GM21737 (cell line): ENCODE results near the gene RFX4.

ENCODE experiments used
- ATAC-seq: cut with Tn5 transposase; IDR thresholded peaks from one replicate; pipeline ENCODE4 v1.9.1; 2021; ENCODE audit warnings: mild to moderate bottlenecking, moderate library complexity; ENCODE audit not compliant: unreplicated experiment

The RFX4 gene

DNA sequence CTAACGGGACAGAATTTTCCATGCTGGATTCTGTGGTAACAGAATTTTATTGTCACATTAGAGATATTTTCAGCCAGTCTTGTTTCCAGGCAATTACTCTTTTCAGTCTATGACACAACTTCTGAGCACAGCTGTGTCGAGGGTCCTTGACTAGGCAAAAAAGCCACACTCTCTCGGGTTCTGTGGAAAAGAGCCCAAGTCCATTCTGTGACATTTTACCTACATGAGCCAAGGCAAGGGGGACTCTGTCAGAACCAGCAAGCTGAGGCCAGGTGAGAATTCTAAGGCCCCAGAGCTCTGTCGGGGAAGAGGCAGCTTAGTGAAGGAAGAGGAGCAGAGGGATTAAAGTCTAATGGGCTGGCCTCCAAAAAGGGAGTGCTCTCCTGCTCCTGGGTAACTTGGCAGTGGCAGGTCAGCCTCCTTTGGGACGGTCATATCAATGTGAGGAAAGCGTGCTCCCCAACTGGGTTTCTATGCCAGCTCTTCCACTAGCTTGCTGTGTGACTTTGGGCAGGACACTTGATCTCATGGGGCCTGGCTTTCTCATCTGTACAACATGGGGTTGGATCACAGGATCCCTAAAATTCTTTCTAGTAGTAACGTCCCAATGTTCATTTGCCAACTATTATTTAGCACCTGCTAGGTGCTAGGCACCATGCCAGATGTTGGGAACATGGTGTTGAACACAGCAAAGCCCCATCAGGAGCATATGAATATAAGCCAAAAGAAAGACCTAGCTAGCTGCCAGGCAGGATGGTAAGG is 175.7 kb downstream of the RFX4 start:
- ATAC-seq, result no peak

DNA sequence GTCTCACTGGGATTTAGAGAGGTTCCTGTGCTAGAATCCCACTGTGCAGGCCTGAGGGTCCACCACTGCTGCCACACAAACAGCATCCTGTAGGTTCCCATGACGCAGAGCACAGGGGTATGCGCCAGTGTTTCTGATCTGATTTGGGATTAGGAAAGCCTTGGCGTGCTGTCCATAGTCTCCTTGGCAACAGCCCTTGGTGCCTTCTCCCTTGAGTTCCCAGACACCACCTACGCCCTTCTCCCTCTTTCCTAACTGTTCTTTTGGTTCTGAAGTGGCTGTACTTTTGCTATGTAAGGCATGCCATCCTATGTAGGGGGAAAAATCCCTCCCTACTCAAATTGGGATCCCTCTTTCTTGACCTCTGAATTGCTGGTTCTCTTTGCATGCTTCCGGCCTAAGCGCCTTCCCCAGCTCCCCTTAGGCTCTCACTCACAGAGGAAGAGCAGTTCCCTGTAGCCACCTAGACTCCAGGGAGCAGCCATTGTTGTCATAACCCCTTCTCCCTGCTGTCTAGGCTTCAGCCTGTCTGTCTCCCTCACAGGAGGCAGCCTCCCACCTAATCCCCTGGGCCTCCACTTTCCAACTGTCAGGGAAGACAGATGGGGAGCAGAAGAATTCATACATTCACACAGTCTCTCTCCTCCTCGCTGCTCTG is 176.9 kb downstream of the RFX4 start:
- ATAC-seq, result peak; percentile 13

DNA sequence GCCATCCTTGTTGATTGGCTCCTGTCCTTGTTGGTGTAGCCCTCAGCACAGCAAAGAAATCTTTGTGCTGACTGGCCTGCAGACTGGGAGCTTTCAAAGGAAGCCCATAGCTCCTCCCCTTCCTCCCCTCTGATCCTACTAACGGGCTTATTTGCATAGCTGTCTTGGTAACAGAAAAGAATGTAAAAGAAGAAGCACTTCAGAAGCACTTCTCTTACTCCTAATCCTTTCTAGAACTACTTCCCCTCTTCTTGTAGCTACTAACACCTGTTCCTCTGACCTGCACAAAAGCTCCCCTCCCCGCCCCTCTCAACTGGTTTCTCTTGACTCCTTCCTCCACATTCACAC is 177.4 kb downstream of the RFX4 start:
- ATAC-seq, result peak; percentile 97

DNA sequence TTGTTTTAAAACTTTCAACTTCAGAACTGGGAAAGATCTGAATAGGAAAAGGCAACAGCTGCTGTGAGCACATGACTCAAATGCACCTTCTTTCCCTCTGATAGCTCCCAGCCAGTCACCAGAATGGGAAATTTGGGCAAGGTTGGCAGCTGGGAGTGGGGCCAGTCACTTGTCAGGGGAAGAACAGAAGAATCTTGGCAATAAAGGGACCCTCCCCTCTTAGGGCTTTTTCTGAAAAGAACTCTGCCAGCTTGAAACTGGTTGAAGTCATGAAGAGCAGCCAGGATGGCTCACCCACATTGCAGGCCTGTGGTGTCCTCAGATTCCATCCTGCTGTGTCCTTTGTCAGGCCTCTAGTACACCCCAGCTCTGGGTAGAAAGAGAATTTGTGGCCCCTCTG is 181.4 kb downstream of the RFX4 start:
- ATAC-seq, result no peak

DNA sequence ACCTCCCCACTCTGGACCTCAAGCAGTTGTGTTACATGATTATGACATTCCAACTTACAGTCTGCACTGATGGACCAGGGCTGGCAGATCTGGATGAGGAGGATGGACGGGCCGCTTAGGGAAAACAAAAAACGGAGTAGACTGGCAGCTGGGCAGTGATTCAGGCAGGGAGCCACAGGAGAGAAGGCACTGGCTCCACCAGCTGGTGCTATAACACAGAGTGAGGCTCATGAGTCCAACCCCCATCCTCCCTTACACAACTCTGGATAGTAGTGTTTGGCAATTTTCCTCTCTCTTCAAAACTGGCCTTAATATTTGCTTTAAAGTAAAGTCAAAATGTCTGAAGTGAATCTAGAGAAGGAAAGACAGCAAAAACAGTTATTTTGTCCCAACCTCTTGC is 181.9 kb downstream of the RFX4 start:
- no peak for ATAC-seq

DNA sequence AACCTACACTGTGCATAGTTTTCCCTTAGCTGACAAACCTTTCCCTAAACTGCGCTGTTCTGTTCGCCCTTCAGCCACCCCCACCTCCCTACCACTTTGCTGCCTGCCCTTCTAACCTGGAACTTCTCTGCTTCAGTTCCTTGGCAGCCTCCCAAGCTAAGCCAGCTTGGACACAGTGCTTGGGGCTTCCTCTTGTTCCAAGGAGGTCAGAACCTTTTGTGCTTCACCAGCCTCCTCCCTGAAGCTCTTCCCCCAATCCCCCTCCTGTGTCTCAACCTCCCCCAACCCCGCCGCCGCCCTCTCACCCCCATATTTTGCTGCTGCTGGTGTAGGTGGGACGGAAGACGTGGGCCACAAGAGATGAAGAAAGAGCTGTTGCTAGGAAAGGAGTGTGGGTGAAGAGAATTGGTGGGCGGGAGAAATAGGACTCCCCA is 183.6 kb downstream of the RFX4 start:
- ATAC-seq, result no peak

DNA sequence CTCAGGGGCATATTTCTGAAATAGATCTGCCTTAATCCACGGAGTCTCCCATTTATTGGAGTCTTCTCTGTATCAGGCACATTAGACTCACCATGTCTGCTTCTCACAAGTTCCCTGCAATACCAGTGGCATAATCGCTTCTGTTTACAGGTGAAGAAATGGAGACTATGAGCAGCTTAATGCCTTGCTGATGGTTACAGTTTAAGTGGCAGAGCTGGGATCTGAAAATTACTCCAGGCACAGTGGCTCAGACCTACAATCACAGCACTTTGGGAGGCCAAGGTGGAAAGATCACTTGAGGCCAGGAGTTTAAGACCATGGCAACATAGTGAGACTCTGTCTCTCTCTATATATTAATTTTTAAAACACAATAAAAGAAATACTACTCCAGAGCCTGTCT is 184.4 kb downstream of the RFX4 start:
- no peak for ATAC-seq

DNA sequence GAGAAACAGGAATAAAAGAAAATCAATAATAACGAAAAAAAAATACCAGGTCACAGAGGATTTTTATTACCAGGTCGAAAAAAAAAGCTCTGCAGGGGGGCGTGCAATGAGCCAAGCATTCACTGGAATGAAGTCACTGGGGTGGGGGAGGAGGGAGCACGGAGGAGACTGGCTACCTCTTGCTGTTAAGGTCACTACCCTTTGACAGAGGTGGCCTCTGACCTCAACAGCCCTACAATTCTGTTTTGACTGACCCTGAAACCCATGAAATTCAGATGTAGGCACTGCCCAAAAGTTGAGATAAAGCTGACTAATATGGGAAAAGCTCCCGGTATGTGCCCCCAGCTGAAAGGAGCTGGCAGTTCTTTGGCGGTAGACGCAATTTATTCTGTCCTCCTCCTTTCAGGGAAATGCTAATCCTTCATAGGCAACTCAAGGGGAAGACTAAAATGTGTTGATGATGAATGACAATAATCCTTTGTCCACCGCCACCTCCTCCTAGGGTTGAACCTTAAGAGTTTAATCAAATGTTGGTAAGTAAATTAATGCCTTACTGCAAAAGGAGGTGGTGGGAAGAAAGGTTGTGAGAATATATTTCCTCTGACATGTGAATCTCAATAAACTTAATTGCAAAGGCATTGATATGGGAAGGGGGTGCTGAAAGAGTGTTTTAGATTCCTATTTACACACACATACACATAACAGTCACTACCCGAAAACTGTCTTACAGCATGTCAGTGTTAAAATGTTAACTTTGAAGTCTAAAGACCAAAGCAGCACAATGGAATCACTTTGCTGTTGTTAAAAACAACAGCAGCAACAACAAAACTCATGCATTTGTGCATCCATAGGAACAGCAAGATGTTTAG is 185.4 kb downstream of the RFX4 start:
- no peak for ATAC-seq

DNA sequence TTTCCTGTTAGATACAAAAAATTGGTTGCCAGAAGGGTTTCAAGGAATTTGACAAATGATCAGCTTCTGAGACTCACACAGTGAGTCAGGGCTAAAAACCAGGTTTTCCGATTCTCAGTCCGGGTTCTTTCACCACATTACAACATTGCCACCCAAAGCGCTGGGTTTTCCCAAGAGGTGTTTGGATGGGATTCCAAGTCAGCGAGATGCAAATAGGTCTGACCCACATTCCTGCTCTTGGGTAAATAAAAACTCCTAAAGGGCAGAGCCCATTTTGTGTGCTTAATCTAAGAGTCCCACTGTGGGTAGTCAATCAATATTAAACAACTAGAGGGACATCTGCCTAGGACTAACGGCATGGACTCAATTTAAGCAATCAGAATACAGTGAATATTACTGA is 186.3 kb downstream of the RFX4 start:
- ATAC-seq, result no peak

DNA sequence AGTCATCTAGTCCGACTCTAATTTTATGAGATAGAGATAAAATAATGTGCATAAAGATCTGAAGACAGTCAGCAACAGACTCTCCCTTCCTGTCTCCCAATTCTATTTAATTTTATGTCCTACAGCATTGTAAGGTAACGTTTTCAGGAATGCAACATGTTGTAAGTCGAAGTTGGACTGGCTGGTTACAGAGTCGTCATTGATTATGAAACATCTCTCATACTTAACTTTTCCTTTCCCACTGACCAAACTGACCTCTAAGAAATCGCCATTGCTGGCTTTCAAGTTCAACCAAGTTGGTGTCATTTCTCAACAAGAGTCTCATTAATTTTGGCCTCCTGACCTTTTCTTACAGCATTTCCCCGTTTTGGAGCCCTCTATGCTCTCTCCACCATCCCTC is 186.7 kb downstream of the RFX4 start:
- ATAC-seq, result no peak

DNA sequence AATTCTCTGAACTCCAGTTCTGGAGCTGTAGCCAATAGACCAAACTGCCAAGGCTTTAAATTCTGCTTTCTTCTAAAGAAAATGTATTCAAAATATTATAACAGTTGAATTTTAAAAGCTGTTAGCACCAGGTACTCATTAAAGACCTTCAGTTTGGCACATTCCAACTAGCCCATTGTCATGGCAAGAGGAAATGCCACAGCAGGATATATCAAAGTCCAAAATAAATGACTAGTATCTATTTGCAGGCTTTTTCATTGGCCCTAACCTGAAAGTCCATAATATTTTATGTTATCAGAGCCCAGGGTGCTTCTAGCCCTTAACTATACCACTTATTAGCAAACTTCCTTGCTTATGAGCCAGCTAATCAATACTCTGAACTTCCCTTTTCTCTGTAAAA is 188.6 kb downstream of the RFX4 start:
- ATAC-seq, result no peak

DNA sequence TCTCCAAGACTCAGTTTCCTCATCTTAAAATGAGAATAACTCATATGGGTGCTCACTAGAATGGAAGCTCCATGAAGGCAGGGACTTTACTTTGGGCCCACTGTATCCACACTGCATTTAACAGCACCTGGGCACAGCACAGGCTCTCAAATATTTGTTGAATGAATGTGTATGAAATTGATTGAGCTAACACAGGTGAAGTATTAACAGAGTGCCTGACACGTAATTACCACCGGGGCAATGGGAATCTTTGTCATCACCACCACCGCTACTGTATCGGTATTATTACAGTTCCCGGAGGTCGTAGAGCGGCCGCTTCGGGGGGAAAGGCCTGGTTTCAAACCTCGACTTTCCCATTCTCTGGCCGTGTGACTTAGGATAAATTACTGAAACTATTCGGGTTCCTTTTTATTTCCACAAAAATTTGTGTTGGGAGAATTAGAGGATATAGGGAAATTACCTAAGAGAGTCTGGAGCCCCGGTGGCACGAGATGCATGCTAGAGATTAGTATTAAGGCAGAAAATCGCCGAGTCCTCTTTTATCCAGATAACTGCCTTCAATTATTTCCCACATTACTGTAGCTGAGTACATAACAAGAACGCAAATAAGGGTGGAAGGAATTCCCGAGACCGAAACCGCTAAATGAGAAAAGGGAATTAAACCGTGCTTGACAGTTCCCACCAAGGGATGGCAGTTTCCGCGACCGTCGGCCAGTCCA is 190.6 kb downstream of the RFX4 start:
- no peak for ATAC-seq

DNA sequence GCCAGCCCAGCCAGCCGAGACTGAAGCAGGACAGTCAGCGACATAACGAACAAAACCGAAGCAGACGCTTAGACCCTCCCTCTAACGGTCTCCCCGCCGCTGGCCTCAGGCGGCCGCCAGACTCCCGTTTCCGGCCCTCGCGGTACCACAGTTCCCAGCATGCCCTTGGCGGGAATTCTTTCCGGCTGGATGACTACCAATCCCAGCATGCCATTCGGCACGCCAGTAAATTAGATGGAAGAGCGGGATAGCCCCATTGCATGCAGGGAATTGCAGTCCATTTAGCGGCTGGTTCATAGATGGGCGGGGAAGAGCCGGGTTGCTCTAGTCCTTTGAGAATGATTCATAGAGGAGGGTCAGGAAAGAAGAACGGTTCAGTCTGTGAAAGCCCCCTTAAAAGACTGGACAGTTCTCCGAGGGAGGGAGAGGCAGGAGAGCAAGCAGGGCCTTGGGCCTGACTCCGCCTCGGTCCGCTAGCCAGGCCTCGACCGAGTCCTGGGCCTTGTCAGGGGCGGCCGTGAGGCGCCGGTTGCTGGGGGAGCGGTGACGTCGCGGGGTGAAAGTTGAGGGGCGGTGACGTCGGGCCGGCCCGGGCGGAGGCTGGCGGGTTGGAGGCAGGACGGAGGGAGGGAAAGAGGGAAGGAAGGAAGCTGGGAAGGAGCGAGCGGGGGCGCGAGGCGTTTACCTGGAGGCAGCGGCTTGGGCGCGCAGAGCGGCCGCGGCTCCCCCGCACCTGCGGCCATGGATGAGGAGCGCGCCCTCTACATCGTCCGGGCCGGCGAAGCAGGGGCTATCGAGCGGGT is 191.4 kb downstream of the RFX4 start, which contains the start of gene RIC8B:
RIC8B (plus strand) TSS at position 678 of the 803 bp plus-strand sequence; CDS start at position 742, 64 bp downstream.
- peak; percentile 89 for ATAC-seq

DNA sequence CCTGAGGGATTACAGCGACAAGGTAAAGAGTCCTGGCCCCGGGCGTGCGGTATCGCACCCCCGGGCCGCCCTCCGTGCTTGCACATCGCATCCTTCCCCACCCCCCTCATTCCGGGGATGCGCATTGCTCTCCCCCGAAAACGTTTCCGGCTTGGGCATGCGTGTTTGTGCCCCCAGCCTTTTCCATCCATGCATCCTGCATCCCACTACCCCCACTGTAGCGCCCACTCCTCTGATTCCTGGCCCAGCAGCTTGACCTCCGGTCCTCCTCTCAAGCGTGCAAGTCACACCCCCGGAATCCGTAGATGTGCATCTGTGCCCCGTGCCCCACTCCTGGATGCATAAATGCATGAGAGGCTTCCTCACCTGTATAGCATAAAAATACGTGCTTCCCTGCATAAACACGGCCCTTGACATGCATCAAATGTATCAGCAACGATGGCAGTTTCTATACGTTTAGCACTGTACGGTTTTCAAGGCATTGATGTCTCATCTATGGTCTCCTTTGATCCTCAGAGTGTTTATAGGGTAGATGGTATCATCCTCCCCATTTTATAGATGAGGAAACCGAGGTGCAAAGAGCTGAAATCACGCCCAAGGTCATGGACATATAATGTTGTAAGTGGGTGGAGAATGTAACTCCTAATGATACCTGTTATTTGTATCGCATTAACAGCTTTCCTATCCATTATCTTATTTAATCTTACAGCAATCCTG is 192.2 kb downstream of the RFX4 start:
- peak; percentile 4 for ATAC-seq

DNA sequence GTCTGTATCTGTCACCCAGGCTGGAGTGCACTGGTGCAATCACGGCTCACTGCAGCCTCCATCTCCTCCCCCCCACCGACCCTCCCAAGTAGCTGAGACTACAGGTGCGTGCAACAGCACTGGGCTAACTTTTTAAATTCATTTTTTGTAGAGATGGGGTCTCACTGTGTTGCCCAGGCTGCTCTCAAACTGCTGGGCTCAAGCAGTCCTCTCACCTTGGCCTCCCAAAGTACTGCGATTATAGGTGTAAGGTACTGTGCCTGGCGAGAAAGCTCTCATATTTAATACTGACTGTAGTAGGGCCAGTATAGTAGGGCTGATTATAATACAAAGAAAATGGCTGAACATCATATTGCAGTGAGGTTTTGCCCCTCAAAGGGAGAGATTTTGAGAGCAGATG is 194.1 kb downstream of the RFX4 start:
- no peak for ATAC-seq

DNA sequence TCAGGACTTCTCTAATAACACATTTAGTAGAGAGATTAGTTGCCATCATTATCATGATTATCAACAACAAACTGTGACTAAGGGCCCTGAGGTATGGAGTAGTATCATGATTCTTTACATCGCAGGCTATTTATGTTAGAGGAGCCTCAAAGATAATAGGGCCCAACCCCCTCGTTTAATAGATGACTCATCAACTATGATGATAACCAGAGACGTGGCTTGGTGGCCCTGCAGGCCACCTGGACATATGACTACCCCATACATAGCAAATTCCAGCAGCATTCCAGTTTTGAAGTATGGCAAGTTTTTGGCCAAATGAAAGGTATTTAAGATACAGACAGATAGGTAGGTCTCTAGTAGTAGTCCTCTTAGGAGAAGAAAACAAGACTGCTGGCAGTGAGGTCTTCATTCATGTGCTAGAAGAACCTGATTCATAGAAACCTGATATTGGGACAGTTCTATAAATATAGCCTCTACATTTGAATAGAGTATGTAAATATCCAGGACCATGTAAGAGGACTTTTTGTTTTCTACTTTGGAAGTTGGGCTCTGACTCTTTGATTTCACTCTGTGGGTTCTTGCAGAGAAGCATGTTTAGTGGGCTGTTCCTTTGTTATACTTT is 197.3 kb downstream of the RFX4 start:
- no peak for ATAC-seq

DNA sequence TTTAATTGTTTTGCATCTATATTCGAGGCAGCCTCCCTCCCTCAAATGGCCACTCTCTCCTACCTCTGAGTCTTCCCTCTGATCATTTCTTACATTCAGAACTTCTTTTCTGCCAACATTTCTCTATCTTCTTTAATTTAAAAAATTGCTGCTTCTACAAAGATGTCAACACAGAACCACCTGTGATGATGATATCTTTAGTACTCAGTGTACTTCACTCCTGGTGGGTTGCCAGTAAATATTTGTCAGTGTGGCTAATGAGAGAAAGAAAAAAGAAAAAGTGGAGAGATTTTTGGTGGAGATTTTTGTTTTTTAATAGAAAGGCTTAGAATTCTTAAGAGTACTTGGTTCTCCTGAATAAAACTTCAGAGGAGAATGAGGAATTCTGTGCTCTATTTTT is 199.8 kb downstream of the RFX4 start:
- ATAC-seq, result no peak

DNA sequence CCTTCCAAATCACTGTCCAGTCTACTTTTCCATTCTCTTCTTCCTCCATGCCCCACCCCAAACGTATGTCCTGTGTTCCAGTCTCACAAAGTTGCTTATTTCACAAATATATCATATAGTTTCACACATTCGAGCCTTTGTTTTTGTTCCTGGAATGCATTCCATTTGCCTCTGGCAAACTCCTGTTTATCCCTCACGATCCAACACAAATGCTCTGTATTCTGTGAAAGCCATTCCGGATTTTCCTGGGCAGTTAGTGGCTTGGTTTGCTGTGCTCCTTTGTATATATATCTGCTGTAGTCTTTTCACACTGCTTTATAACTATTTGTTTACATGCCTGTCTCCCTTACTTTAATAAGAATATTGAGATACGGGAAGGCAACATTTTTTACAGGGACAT is 200.7 kb downstream of the RFX4 start:
- no peak for ATAC-seq

DNA sequence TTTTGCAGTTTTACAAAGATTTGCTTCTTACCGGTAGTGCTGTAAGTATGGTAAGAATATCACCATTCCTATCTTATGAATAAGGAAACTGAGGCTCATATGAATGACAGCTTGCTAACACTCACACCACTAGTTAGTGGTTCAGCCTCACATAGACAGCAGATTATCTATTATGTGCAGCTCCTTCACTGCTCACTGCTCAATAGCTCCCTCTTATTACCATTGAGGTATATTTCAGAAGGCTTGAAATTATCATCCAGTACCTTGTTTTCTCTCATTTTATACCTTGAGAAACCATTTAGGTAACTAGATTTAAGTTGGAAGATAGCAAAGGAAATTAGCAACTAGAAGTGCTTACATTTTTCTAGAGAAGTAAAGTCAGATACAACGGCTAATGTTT is 207.2 kb downstream of the RFX4 start:
- ATAC-seq, result no peak
